HG02973 (cell line): ENCODE measurements around the gene ZBTB25.

ENCODE experiments used
- ATAC-seq: cut with Tn5 transposase; IDR thresholded peaks from one replicate; pipeline ENCODE4 v1.9.1; 2021; ENCODE audit warnings: moderate library complexity; ENCODE audit not compliant: unreplicated experiment

Gene ZBTB25

GRCh38 chr14:64478634-64479250 lies 24.9 kb downstream of the ZBTB25 start:
- ATAC-seq = no peak

GRCh38 chr14:64476438-64476837 lies 27.2 kb downstream of the ZBTB25 start:
- no peak for ATAC-seq

- ATAC-seq = no peak
Measured at GRCh38 chr14:64475585-64476273, 27.9 kb downstream of the ZBTB25 start.

GRCh38 chr14:64474698-64475097 lies 28.9 kb downstream of the ZBTB25 start:
- ATAC-seq = no peak

GRCh38 chr14:64474041-64474440 lies 29.6 kb downstream of the ZBTB25 start:
- ATAC-seq = no peak

GRCh38 chr14:64468451-64468850 lies 35.2 kb downstream of the ZBTB25 start:
- ATAC-seq = no peak

GRCh38 chr14:64467566-64467965 lies 36.1 kb downstream of the ZBTB25 start:
- no peak for ATAC-seq

GRCh38 chr14:64467101-64467500 lies 36.5 kb downstream of the ZBTB25 start:
- no peak for ATAC-seq

- ATAC-seq = no peak
Measured at GRCh38 chr14:64465831-64466554, 37.6 kb downstream of the ZBTB25 start.

- peak; percentile 64 for ATAC-seq
Measured at GRCh38 chr14:64465191-64465822, 38.3 kb downstream of the ZBTB25 start, which contains the start of gene AKAP5. TSS of gene AKAP5 (plus strand) at chr14:64465499. CDS start at chr14:64468395, 2,896 bp downstream.

- ATAC-seq = peak; percentile 2
Measured at GRCh38 chr14:64464651-64465050, 39.0 kb downstream of the ZBTB25 start.

GRCh38 chr14:64463873-64464272 lies 39.8 kb downstream of the ZBTB25 start:
- no peak for ATAC-seq

GRCh38 chr14:64463195-64463594 lies 40.4 kb downstream of the ZBTB25 start:
- no peak for ATAC-seq

- ATAC-seq = no peak
Measured at GRCh38 chr14:64461221-64461620, 42.4 kb downstream of the ZBTB25 start.

GRCh38 chr14:64459405-64460136 lies 44.1 kb downstream of the ZBTB25 start:
- ATAC-seq = no peak

- no peak for ATAC-seq
Measured at GRCh38 chr14:64454671-64455070, 49.0 kb downstream of the ZBTB25 start.

- ATAC-seq = no peak
Measured at GRCh38 chr14:64450255-64450654, 53.4 kb downstream of the ZBTB25 start.

GRCh38 chr14:64447876-64448670 lies 55.6 kb downstream of the ZBTB25 start:
- no peak for ATAC-seq

GRCh38 chr14:64444984-64445845 lies 58.4 kb downstream of the ZBTB25 start:
- peak; percentile 94 for ATAC-seq
